AG04450 (cell line): ENCODE results near the gene KBTBD13. TPM values are rescaled to one million over a fixed set of nuclear protein-coding genes. Genes with fewer than 3 reads are reported as not detected.

ENCODE experiments used
- CTCF ChIA-PET: fragments of 300-600, 350-600 bp; formaldehyde crosslinking; extraction: SDS; loops from one replicate; lab custom pipeline; 2022; ENCODE audit warnings: antibody characterized with exemption, inconsistent platforms; lab: Charles Lee
- POLR2A ChIA-PET: fragments of 350-600 bp; formaldehyde crosslinking; extraction: SDS; loops from one replicate; lab custom pipeline; 2021; ENCODE audit warnings: antibody characterized with exemption, inconsistent platforms; lab: Yijun Ruan, JAX
- DNase-seq: peaks from one replicate; pipeline ENCODE4 v3.0.0-alpha.2; 2011; ENCODE audit warnings: low read depth, low spot score
- H3K27ac ChIP-seq: one replicate; pipeline ENCODE4 v1.5.1; 2012; ENCODE audit warnings: low read depth, low read length, control low read depth
- H3K27me3 ChIP-seq: one replicate; pipeline ENCODE4 v1.6.0; 2012; ENCODE audit warnings: low read length; ENCODE audit not compliant: control insufficient read depth, insufficient read depth
- H3K4me3 ChIP-seq: 2 replicates; pipeline ENCODE4 v1.5.1; 2011; ENCODE audit warnings: mild to moderate bottlenecking, low read depth, low read length, control low read depth
- H3K9me3 ChIP-seq: 2 replicates; pipeline ENCODE4 v1.5.1; 2012; ENCODE audit warnings: low read length; ENCODE audit not compliant: control insufficient read depth, insufficient read depth
- CTCF ChIP-seq: IDR thresholded peaks from 2 replicates; pipeline ENCODE4 v1.5.1; 2011; ENCODE audit warnings: low read depth, low read length, control low read depth, inconsistent platforms
- polyA plus RNA-seq: library from polyadenylated mRNA; depleted of rRNA; stranded (reverse); fragments of >200 nt; gene quantifications from 2 replicates; pipeline ENCODE4 v1.2.3, GENCODE V29; 2011

KBTBD13 gene
- polyA plus RNA-seq, 1 experiment, result not detected

GRCh38 chr15:65081758-65082157 is 5.2 kb downstream of the KBTBD13 start:
- POLR2A ChIA-PET, result interaction anchor here (2.1 kb wide), 1 partner anchor 27 kb away, joined by 6 read pairs; no protein-coding TSS in a partner anchor
- H3K27me3 ChIP-seq, result peaks cover 31% of the 10 kb centered on the region
- no peak overlapping the region for H3K27ac ChIP-seq
- DNase-seq, result no peak
- peaks cover 9% of the 10 kb centered on the region; the same call in 1 of the 2 replicates for H3K9me3 ChIP-seq
- no peak for TF ChIP-seq CTCF
- CTCF ChIA-PET, result interaction anchor here (0.6 to 6.6 kb wide), 4 partner anchors 15 to 47 kb away, joined by 3 to 83 read pairs (median 22); no protein-coding TSS in a partner anchor
- H3K4me3 ChIP-seq, result no peak overlapping the region

DNA sequence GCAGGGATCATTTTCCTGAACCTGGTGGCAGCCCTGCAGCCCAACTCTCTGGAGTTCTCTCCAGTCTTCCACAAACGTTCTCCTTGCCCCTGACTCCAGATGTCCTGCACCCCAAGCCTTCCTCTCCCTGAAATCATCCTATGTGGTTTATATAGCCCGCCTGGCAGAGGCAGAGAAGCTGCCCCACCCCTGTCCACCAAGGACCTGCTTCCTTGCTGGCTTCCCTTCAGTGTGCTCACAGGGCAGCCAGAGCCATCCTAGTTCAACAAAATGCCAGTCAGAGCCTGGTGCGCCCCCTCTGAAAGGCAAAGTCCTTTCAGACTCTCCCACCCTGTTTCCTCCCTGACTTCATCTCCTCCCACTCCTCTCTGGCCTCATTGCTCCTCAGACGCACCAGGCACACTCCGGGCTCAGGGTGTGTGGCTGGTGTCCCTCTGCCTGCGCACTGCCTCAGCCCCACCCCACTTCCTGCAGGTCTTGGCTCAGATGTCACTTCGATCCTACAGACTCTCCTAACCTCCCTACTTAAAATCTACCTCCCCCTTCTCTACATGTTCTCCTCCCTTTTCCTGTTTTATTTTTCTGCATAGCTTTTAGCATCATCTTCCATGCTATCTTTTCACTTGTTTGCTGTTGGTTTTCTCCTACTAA is 5.9 kb downstream of the KBTBD13 start:
- Histone ChIP-seq H3K27me3 (peaks cover 31% of the 10 kb centered on the region), H3K9me3 (peaks cover 6% of the 10 kb centered on the region; the same call in 1 of the 2 replicates), H3K27ac (no peak overlapping the region), H3K4me3 (no peak overlapping the region)
- ChIA-PET POLR2A (interaction anchor here (1.2 to 2.9 kb wide), 3 partner anchors 13 to 28 kb away, joined by 4 to 32 read pairs (median 6); no protein-coding TSS in a partner anchor), CTCF (interaction anchor here (1.1 to 6.6 kb wide), 8 partner anchors 9 to 143 kb away, joined by 3 to 83 read pairs (median 18); partner anchors contain the start of gene RASL12)
- DNase-seq, result no peak
- no peak for TF ChIP-seq CTCF

GRCh38 chr15:65083262-65083701 is 6.7 kb downstream of the KBTBD13 start:
- Histone ChIP-seq H3K27ac (no peak overlapping the region), H3K4me3 (no peak overlapping the region)

DNA sequence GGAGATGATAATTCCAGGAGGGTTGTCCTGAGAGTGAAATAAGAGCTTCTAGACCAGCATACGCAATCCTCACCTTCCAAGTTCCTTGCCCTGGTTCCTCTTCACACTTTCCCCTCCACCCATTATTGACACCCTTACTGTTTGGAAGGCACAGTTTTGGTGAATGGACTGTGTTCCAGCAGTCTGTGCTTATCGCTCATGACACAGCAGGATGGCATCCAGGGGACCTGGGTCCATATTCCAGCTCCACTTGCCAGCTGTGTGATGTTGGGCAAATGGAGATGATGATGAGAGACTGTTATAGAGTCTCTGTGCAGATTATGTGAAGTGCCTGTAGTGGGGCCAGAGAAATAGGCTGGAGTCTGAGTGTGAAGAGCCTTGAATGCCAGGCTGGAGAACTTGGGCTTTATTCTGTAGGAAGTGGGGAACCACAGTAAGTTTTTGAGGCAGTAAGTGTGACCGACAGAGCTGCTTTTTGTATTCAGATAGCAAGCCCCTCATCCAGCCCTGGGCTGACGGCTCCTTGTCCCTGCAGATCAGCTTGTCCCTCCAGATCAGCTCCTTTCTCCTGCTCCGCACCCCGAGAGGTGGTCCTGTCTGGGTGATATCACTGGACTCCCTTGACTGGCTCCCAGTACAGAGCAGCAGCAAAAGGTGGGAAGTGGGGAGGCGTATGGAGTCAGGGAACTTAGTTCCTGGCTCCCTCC is 8.1 kb downstream of the KBTBD13 start:
- H3K9me3 ChIP-seq, result no peaks in the 10 kb centered on the region
- DNase-seq, result no peak
- H3K27ac ChIP-seq, result no peak overlapping the region
- H3K27me3 ChIP-seq, result peaks cover 19% of the 10 kb centered on the region
- POLR2A ChIA-PET, result interaction anchor here (1.4 to 2.9 kb wide), 3 partner anchors 15 to 51 kb away, joined by 3 to 32 read pairs (median 4); no protein-coding TSS in a partner anchor
- TF ChIP-seq CTCF, result no peak
- CTCF ChIA-PET, result interaction anchor here (1.7 to 6.6 kb wide), 5 partner anchors 17 to 51 kb away, joined by 4 to 83 read pairs (median 39); partner anchors contain the start of gene RASL12
- no peak overlapping the region for H3K4me3 ChIP-seq

More at GRCh38 chr15:65083262-65083701, 6.7 kb downstream of the KBTBD13 start:
- Histone ChIP-seq H3K9me3 (no peaks in the 10 kb centered on the region), H3K27me3 (peaks cover 29% of the 10 kb centered on the region)
- DNase-seq, result peak; percentile 44
- peak; percentile 71 for TF ChIP-seq CTCF
- ChIA-PET POLR2A (interaction anchor here (0.5 to 2.9 kb wide), 6 partner anchors 14 to 157 kb away, joined by 3 to 32 read pairs (median 5); no protein-coding TSS in a partner anchor), CTCF (interaction anchor here (0.6 to 6.6 kb wide), 11 partner anchors 9 to 143 kb away, joined by 3 to 83 read pairs (median 6); partner anchors contain the start of gene RASL12)
